HepG2 (cell line): Measurements from ENCODE around the gene VPS13D. TPM values are rescaled to one million over a fixed set of nuclear protein-coding genes. Genes with fewer than 3 reads are reported as not detected.

ENCODE experiments used
- ATAC-seq: fragments of 200-7000 bp; cut with Tn5 transposase; 3 replicates; pipeline ENCODE4 v1.9.1; 2020; ENCODE audit warnings: mild to moderate bottlenecking, moderate library complexity
- BruUV-seq: library from RNA; stranded (reverse); fragments of 400-500 nt; replicated peaks from 2 replicates; lab custom pipeline; 2021; lab: Mats Ljungman, UMichigan
- CTCF ChIA-PET: fragments of 300-600 bp; formaldehyde crosslinking; extraction: SDS; loops from one replicate; lab custom pipeline; 2021; ENCODE audit warnings: low total read pairs, inconsistent platforms, low intra/inter-chr PET ratio; lab: Yijun Ruan, JAX
- POLR2A ChIA-PET: fragments of 350-600 bp; sonication (Branson Sonifier 250); formaldehyde crosslinking; loops from one replicate; lab custom pipeline; 2020; ENCODE audit warnings: antibody characterized with exemption, inconsistent platforms; lab: Yijun Ruan, JAX
- DNase-seq: peaks from one replicate; pipeline ENCODE4 v3.0.0-alpha.2; 2015; ENCODE audit warnings: low spot score
- FAIRE-seq: peaks from 3 replicates; lab custom pipeline; 2011; peaks lifted over from hg19 to GRCh38; lab: Jason Lieb, UNC
- H2AFZ ChIP-seq: one replicate; pipeline ENCODE4 v1.6.1; 2011; ENCODE audit warnings: low read length, inconsistent platforms
- H3K27ac ChIP-seq: fragments of 300-600 bp; 3 replicates; pipeline ENCODE4 v1.8.0; 2011; ENCODE audit warnings: mixed run types, mild to moderate bottlenecking, mixed read lengths, low read length, inconsistent platforms; ENCODE audit not compliant: insufficient read depth; ENCODE audit errors: extremely low read length
- H3K27me3 ChIP-seq, 2 experiments: fragments of 200-600 bp in 1 of 2; 2 replicates in 1 of 2; 3 replicates in 1 of 2; pipeline versions ENCODE4 v1.6.0 to v1.8.0; 2011; ENCODE audit warnings: low read length in 2 of 2, mild to moderate bottlenecking in 2 of 2, moderate library complexity in 2 of 2, inconsistent platforms in 1 of 2; ENCODE audit not compliant: insufficient read depth in 2 of 2, control insufficient read depth in 1 of 2
- H3K36me3 ChIP-seq, 2 experiments: fragments of 200-600 bp in 1 of 2; replicated peaks in 1 of 2; 2 replicates in 1 of 2; 3 replicates in 1 of 2; pipeline versions ENCODE4 v1.5.1 to v1.8.0; 2011; ENCODE audit warnings: low read length in 2 of 2, inconsistent platforms in 1 of 2; ENCODE audit not compliant: insufficient read depth in 2 of 2, control insufficient read depth in 1 of 2
- H3K4me1 ChIP-seq: 2 replicates; pipeline ENCODE4 v1.5.1; 2012; ENCODE audit warnings: low read length, inconsistent platforms; ENCODE audit not compliant: insufficient read depth
- H3K4me2 ChIP-seq: 2 replicates; pipeline ENCODE4 v1.6.0; 2011; ENCODE audit warnings: low read depth, low read length, inconsistent platforms
- H3K4me3 ChIP-seq, 3 experiments: fragments of 200-600 bp in 1 of 3; sonication (generic), shearing (Covaris generic) in 1 of 3; replicated peaks in 1 of 3; 2 replicates each; pipeline ENCODE4 v1.5.1; 2011 to 2016; ENCODE audit warnings: low read length in 3 of 3, inconsistent platforms in 2 of 3, low read depth in 2 of 3, mild to moderate bottlenecking in 2 of 3, control low read depth in 1 of 3, mixed read lengths in 1 of 3; ENCODE audit not compliant: insufficient read depth in 1 of 3
- H3K79me2 ChIP-seq: one replicate; pipeline ENCODE4 v1.6.1; 2011; ENCODE audit warnings: low read length, inconsistent platforms; ENCODE audit not compliant: insufficient read depth
- H3K9ac ChIP-seq: 2 replicates; pipeline ENCODE4 v1.6.0; 2011; ENCODE audit warnings: mild to moderate bottlenecking, low read depth, low read length, inconsistent platforms; ENCODE audit not compliant: insufficient read depth
- H3K9me3 ChIP-seq: 2 replicates; pipeline ENCODE4 v1.5.1; 2012; ENCODE audit warnings: mild to moderate bottlenecking, low read length
- H4K20me1 ChIP-seq: 2 replicates; pipeline ENCODE4 v1.6.0; 2011; ENCODE audit warnings: inconsistent platforms, mild to moderate bottlenecking, low read length, moderate library complexity; ENCODE audit not compliant: insufficient read depth
- FOSL1 ChIP-seq: sonication (generic); formaldehyde crosslinking; IDR thresholded peaks from 2 replicates; pipeline ENCODE4 v1.9.0; 2021; ENCODE audit warnings: missing genetic modification reagents, borderline replicate concordance
- FOXP1 ChIP-seq, 2 experiments: fragments of 450-650 bp in 1 of 2; IDR thresholded peaks; 2 replicates each; pipeline ENCODE4 v1.6.1; 2017 to 2018; ENCODE audit warnings: antibody characterized with exemption in 1 of 2
- KLF9 ChIP-seq: IDR thresholded peaks from 2 replicates; pipeline ENCODE4 v1.6.1; 2016; ENCODE audit warnings: low read depth
- MED8 ChIP-seq: sonication (generic); formaldehyde crosslinking; IDR thresholded peaks from 2 replicates; pipeline ENCODE4 v1.8.1; 2023; ENCODE audit warnings: mild to moderate bottlenecking, missing genetic modification reagents; ENCODE audit not compliant: insufficient replicate concordance
- NFE2L2 ChIP-seq: fragments of 150-350 bp; IDR thresholded peaks from 2 replicates; pipeline ENCODE4 v1.6.1; 2014; ENCODE audit warnings: low read length
- NONO ChIP-seq, 2 experiments: fragments of 450-650 bp in 1 of 2; sonication (generic) in 1 of 2; formaldehyde crosslinking in 1 of 2; IDR thresholded peaks in 1 of 2; conservative IDR thresholded peaks in 1 of 2; 2 replicates each; pipeline versions ENCODE4 v1.6.1 to v1.8.0; 2017 to 2022; ENCODE audit warnings: mild to moderate bottlenecking in 1 of 2, missing genetic modification reagents in 1 of 2, moderate library complexity in 1 of 2
- PHF20 ChIP-seq: sonication (generic); formaldehyde crosslinking; IDR thresholded peaks from 2 replicates; pipeline ENCODE4 v1.5.0; 2020; ENCODE audit warnings: mild to moderate bottlenecking, missing genetic modification reagents
- RCOR2 ChIP-seq: IDR thresholded peaks from 2 replicates; pipeline ENCODE4 v1.6.1; 2016; ENCODE audit warnings: missing biosample characterization, missing genetic modification reagents
- RORA ChIP-seq: sonication (generic); formaldehyde crosslinking; IDR thresholded peaks from 2 replicates; pipeline ENCODE4 v1.5.0; 2020; ENCODE audit warnings: mild to moderate bottlenecking, missing genetic modification reagents, moderate library complexity
- ZNF180 ChIP-seq: sonication (generic); formaldehyde crosslinking; IDR thresholded peaks from 2 replicates; pipeline ENCODE4 v1.4.0; 2020; ENCODE audit warnings: low read depth, missing genetic modification reagents, borderline replicate concordance
- ZNF225 ChIP-seq: sonication (generic); formaldehyde crosslinking; IDR thresholded peaks from 2 replicates; pipeline ENCODE4 v1.4.0; 2020; ENCODE audit warnings: mild to moderate bottlenecking, missing genetic modification reagents
- ZNF496 ChIP-seq: sonication (generic); formaldehyde crosslinking; IDR thresholded peaks from 2 replicates; pipeline ENCODE4 v1.8.1; 2023; ENCODE audit warnings: mild to moderate bottlenecking, moderate library complexity, missing genetic modification reagents; ENCODE audit not compliant: insufficient replicate concordance
- ZNF501 ChIP-seq: sonication (generic); formaldehyde crosslinking; IDR thresholded peaks from 2 replicates; pipeline ENCODE4 v1.5.1; 2020; ENCODE audit warnings: mild to moderate bottlenecking, moderate library complexity, missing genetic modification reagents
- ZNF670 ChIP-seq: sonication (generic); formaldehyde crosslinking; IDR thresholded peaks from 2 replicates; pipeline ENCODE4 v1.8.0; 2022; ENCODE audit warnings: mild to moderate bottlenecking, missing genetic modification reagents, borderline replicate concordance
- ZSCAN31 ChIP-seq: sonication (generic); formaldehyde crosslinking; IDR thresholded peaks from 2 replicates; pipeline ENCODE4 v1.5.0; 2020; ENCODE audit warnings: low read depth, mild to moderate bottlenecking, missing genetic modification reagents
- ZSCAN9 ChIP-seq: IDR thresholded peaks from 2 replicates; pipeline ENCODE4 v1.6.1; 2016; ENCODE audit warnings: borderline replicate concordance
- in situ Hi-C: cut with HindIII; loops from 2 replicates; pipeline ENCODE4 v1.10.0; 2017; ENCODE audit warnings: low pct_unique_long_range_greater_than_20kb; ENCODE audit not compliant: extremely low pct_ligation_motif_present
- intact Hi-C: fragments of 100-400 bp; cut with micrococcal nuclease; formaldehyde crosslinking; loops from one replicate; pipeline ENCODE4 v1.10.0; 2022; ENCODE audit not compliant: unreplicated experiment
- polyA plus RNA-seq, 8 experiments: library from polyadenylated mRNA; depleted of rRNA in 3 of 8; stranded (reverse) in 7 of 8; unstranded in 1 of 8; fragments of >200 nt; fragmentation: Illumina TruSeq in 4 of 8; extraction: Trizol in 4 of 8; gene quantifications; 2 replicates each; pipeline versions ENCODE4 v1.2.1 to v1.2.3, GENCODE V29; 2011 to 2016; ENCODE audit warnings: low read depth in 4 of 8, missing spikeins in 1 of 8, mixed read lengths in 1 of 8; ENCODE audit not compliant: insufficient read depth in 1 of 8
- total RNA-seq, 5 experiments: library from RNA; depleted of rRNA; stranded (reverse); fragments of >200 nt; fragmentation: Illumina TruSeq; extraction: Trizol; gene quantifications; 2 replicates each; pipeline ENCODE4 v1.2.3, GENCODE V29; 2016; ENCODE audit warnings: low read depth in 1 of 5
- TF ChIP-seq, protein P1 (sequence below): sonication (generic); formaldehyde crosslinking; IDR thresholded peaks from 2 replicates; pipeline ENCODE4 v1.4.0; 2020; ENCODE audit warnings: missing genetic modification reagents, borderline replicate concordance
- TF ChIP-seq, protein P2 (sequence below): sonication (generic); formaldehyde crosslinking; IDR thresholded peaks from 2 replicates; pipeline ENCODE4 v1.8.1; 2023; ENCODE audit warnings: missing genetic modification reagents, inconsistent platforms, borderline replicate concordance
- TF ChIP-seq, protein P3 (sequence below): sonication (generic); formaldehyde crosslinking; IDR thresholded peaks from 2 replicates; pipeline ENCODE4 v1.5.0; 2020; ENCODE audit warnings: missing genetic modification reagents, mild to moderate bottlenecking, borderline replicate concordance
- TF ChIP-seq, protein P4 (sequence below): sonication (generic); formaldehyde crosslinking; IDR thresholded peaks from 2 replicates; pipeline ENCODE4 v1.5.0; 2020; ENCODE audit warnings: mild to moderate bottlenecking, missing genetic modification reagents

VPS13D gene
- total and polyA plus RNA-seq, 2 of the 13 experiments (the other 11 are each of a cell fraction or from before 2014, with no cell fraction given), result 8.6 to 13.9 TPM

- TF ChIP-seq FOSL1 (CRISPR knock-in tag), result no peak
- no peak for TF ChIP-seq NONO (IDR thresholded peaks at IDR 0.05)
- no peak for TF ChIP-seq NONO (CRISPR knock-in tag; conservative IDR thresholded peaks at IDR 0.05)
- no peak for TF ChIP-seq PHF20 (CRISPR knock-in tag)
- no peak for TF ChIP-seq ZSCAN9
- TF ChIP-seq ZSCAN31 (CRISPR knock-in tag), result no peak
- TF ChIP-seq RCOR2 (CRISPR knock-in tag), result no peak
- no peak for TF ChIP-seq KLF9 (CRISPR knock-in tag)
- no peak for TF ChIP-seq ZNF670 (CRISPR knock-in tag)
- no peak for TF ChIP-seq RORA
- TF ChIP-seq MED8 (CRISPR knock-in tag), result no peak
Measured at GRCh38 chr1:12409681-12410080, 179.9 kb downstream of the VPS13D start (continued).

DNA sequence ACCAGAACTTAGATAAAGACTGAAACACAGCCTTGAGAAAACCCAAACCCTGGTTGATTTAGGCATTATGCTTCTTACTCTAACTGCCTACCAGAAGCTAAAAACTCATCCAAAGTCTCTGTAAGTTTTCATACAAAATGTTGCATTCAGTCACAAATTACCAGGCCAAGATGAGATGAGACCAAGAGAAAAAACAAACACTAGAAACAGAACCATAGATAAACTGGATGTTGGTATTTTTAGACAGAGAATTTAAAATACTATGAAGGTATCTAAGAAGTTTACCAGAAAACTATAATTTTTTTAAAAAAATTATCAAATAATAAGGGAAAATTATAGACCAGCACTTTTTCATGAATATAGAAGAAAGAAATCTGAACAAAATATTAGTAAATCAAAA is 180.5 kb downstream of the VPS13D start:
- ATAC-seq, result no peak
- intact Hi-C loops (no loop called here), in situ Hi-C loops (no loop called here)
- no peak for FAIRE-seq
- H3K36me3 ChIP-seq, result no peaks in the 10 kb centered on the region; a peak in 1 of 5 replicates
- H3K9me3 ChIP-seq, result 0 out of 2 replicates have a peak, but pooled peaks cover 5% of the 10 kb centered on the region
- BruUV-seq, result no TSS peak
- H3K79me2 ChIP-seq, result no peaks in the 10 kb centered on the region
- H3K4me3 ChIP-seq, result no peak overlapping the region
- no peak overlapping the region for H2AFZ ChIP-seq
- H3K27ac ChIP-seq, result no peak overlapping the region
- H3K9ac ChIP-seq, result no peak overlapping the region
- POLR2A ChIA-PET, result interaction anchor here (1.3 kb wide), 1 partner anchor 29 kb away, joined by 4 read pairs; no protein-coding TSS in a partner anchor
- H4K20me1 ChIP-seq, result no peaks in the 10 kb centered on the region
- H3K27me3 ChIP-seq, result no peaks in the 10 kb centered on the region
- CTCF ChIA-PET, result no interaction called here
- H3K4me2 ChIP-seq, result no peak overlapping the region
- peaks cover 75% of the 10 kb centered on the region for H3K4me1 ChIP-seq
- no peak for DNase-seq
- TF ChIP-seq, protein P1, sequence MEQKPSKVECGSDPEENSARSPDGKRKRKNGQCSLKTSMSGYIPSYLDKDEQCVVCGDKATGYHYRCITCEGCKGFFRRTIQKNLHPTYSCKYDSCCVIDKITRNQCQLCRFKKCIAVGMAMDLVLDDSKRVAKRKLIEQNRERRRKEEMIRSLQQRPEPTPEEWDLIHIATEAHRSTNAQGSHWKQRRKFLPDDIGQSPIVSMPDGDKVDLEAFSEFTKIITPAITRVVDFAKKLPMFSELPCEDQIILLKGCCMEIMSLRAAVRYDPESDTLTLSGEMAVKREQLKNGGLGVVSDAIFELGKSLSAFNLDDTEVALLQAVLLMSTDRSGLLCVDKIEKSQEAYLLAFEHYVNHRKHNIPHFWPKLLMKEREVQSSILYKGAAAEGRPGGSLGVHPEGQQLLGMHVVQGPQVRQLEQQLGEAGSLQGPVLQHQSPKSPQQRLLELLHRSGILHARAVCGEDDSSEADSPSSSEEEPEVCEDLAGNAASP (CRISPR knock-in tag), result no peak
- TF ChIP-seq, protein P2, sequence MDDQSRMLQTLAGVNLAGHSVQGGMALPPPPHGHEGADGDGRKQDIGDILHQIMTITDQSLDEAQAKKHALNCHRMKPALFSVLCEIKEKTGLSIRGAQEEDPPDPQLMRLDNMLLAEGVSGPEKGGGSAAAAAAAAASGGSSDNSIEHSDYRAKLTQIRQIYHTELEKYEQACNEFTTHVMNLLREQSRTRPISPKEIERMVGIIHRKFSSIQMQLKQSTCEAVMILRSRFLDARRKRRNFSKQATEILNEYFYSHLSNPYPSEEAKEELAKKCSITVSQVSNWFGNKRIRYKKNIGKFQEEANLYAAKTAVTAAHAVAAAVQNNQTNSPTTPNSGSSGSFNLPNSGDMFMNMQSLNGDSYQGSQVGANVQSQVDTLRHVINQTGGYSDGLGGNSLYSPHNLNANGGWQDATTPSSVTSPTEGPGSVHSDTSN (CRISPR knock-in tag), result no peak
- TF ChIP-seq FOXP1 (IDR thresholded peaks at IDR 0.05), result no peak
- TF ChIP-seq FOXP1 (CRISPR knock-in tag; IDR thresholded peaks at IDR 0.05), result no peak
- TF ChIP-seq ZNF225, result no peak
- TF ChIP-seq, protein P3, sequence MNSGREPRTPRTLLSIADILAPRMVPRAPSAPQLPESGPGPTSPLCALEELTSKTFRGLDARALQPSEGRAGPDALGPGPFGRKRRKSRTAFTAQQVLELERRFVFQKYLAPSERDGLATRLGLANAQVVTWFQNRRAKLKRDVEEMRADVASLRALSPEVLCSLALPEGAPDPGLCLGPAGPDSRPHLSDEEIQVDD (CRISPR knock-in tag), result no peak
- TF ChIP-seq, protein P4, sequence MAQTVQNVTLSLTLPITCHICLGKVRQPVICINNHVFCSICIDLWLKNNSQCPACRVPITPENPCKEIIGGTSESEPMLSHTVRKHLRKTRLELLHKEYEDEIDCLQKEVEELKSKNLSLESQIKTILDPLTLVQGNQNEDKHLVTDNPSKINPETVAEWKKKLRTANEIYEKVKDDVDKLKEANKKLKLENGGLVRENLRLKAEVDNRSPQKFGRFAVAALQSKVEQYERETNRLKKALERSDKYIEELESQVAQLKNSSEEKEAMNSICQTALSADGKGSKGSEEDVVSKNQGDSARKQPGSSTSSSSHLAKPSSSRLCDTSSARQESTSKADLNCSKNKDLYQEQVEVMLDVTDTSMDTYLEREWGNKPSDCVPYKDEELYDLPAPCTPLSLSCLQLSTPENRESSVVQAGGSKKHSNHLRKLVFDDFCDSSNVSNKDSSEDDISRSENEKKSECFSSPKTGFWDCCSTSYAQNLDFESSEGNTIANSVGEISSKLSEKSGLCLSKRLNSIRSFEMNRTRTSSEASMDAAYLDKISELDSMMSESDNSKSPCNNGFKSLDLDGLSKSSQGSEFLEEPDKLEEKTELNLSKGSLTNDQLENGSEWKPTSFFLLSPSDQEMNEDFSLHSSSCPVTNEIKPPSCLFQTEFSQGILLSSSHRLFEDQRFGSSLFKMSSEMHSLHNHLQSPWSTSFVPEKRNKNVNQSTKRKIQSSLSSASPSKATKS, result no peak
- TF ChIP-seq ZNF496 (CRISPR knock-in tag), result no peak
- TF ChIP-seq NFE2L2, result no peak
- TF ChIP-seq ZNF180 (CRISPR knock-in tag), result no peak
- TF ChIP-seq ZNF501 (CRISPR knock-in tag), result no peak
